Activated CD4-positive, CD25-positive, alpha-beta regulatory T cell treated with anti-CD3 and anti-CD28 coated beads, Interleukin-2, amount 50 U/mL, for 24 hours (primary cell): ENCODE results near the gene PPA2.
"Not testable (repeated sequence)": the region's sequence is repeated elsewhere in the genome, so short reads cannot be mapped to it uniquely, and the experiment has no call there.

Experiments
- ATAC-seq, 2 donors: fragments of 150-1000 bp; cut with Tn5 transposase; one replicate each; pipeline ENCODE4 v1.10.0; 2021; ENCODE audit warnings: mild to moderate bottlenecking in 1 of 2, moderate library complexity in 1 of 2

PPA2 gene

GRCh38 chr4:105458001-105458400 is 15.9 kb downstream of the PPA2 start:
- ATAC-seq, result no peak

- no peak for ATAC-seq
These were observed 17.9 kb downstream of the PPA2 start for GRCh38 chr4:105455998-105456397.

DNA sequence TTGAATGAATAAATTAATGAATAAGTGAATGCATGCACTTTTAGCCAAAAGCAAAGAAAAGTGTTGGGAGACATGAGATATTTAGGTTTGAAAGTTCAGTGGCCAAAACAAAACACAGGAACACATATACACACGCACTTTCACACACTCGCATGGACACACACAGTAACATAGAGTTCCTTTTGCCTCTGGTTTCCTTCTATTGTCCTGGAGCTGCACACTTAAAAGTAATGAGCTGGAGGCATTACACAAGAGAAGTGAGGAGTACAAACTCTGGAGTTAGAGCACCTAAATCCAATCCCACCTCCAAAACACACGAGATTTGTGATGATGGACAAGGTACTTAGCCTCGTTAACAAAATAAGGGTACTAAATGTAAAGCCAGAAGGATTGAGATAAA is 18.7 kb downstream of the PPA2 start:
- no peak for ATAC-seq

DNA sequence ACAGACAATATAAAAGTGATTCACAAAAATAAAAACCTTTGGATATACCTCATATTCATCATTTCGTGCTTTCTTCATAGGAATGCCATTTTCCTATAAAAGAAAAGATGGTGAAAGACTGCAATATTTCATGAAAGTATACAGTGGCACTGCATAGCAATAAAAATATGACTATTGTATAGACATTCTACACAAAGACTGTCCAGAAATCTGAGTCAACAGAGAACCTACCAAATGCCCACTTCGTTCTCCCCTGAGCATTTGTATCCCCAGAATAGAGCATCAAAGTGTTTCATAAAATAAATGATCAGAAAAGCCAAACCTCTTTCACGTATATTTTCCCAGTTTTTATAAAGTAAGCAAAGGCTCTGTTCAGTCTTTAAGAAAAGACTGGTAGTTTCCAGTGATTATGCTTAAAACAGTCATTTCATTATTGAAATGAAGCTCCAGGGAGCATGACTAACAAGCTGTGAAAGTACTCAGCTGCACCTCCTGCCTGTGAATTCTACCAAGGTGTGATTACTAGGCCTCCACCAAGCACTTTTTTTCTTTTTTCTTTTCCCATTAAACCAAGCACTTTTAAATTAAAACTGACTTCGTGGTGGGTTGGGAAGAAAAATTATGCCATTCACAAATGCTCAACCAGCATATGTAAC is 20.2 kb downstream of the PPA2 start:
- peak; percentile 94 to 96 for ATAC-seq

DNA sequence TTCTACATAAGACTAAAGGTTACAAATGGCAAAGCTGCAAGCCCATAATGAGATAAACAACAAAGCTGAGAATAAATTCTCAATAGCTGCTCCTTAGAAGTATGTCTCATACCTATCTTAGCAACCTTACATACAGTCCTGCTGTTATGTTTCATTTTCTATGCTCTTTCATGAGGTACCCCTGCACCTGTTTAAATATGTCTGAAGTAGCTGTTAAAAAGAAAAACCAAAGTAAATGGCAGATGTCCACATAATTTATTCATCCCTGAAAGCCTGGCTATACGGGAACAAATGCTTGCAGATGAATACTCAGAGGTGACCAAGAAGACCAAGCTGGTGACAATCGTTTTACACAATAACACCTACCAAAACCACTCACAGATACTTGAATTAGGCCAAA is 22.5 kb downstream of the PPA2 start:
- ATAC-seq, result no peak

GRCh38 chr4:105440890-105441289 is 33.0 kb downstream of the PPA2 start:
- ATAC-seq, result no peak

DNA sequence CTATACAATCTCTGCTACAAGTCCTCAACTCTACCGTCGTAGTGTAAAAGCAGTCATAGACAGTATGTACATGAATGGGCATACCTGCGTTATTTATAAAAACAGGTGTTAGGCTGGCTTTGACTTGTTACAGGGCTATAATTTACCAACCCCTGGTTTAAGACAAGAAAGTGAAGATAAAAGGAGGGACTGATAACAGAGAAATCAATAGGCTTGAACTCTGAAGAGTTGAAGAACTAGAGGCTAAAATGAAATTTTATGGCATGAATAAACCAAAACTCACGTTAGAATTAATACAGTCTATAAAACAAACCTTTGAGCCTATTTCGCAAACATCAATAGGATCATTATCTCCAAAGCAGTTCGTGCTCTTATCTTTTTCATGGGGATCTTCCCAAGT is 36.2 kb downstream of the PPA2 start:
- no peak for ATAC-seq

GRCh38 chr4:105436414-105436813 is 37.4 kb downstream of the PPA2 start:
- no peak for ATAC-seq

- peak in 1 of 2 donors; percentile 20 for ATAC-seq
These were observed 38.9 kb downstream of the PPA2 start for GRCh38 chr4:105434940-105435339.

DNA sequence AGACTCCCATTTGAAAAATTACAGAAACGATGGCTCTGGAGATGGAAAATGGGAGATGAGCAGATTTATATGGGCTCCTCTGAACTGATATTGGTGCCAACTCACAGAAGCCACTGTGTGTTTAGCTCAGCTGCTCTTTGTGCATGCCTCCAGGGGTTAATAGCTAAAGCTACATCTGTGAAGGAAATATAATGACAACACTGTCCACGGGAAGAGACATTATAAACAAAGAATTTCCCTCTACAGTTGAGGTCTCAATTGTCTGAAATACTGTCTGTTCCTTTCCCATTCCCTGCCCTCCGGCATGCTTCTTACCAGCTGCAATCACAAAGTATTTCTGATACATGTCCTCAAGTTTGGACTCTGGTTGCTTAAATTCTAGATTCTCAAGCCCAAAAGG is 40.4 kb downstream of the PPA2 start:
- ATAC-seq, result no peak

DNA sequence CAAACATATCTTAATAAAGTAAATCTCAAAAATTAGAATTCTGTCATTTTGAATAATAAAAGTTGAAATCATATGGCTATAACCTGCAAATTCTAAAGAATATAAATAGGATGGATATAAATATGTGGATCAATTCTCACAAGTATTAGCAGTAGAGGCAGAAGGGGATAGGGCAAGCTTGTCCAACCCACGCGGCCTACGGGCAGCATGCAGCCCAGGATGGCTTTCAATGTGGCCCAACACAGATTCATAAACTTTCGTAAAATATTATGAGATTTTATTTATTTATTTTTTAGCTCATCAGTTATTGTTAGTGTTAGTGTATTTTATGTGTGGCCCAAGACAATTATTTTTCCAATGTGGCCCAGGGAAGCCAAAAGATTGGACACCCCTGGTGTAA is 41.4 kb downstream of the PPA2 start:
- no peak for ATAC-seq

DNA sequence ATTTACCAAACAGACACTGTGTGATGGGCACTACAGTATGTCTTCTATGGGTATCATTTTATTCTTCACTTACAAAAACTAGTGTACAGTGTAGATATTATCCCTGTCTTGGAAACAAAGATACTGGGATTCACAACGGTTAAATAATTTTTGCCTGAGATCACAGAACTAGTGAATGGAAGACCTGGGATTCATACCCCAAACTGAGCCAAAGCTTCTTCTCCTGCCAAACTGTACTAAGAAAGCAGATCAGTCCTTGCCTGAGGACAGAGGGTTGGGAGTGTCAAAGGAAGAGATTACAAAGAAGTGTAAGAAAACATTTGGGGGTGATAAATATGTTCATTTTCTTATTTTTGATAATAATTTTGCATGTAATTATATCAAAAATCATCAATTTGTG is 43.1 kb downstream of the PPA2 start:
- no peak for ATAC-seq

GRCh38 chr4:105426187-105426897 is 47.5 kb downstream of the PPA2 start:
- ATAC-seq, result no peak

DNA sequence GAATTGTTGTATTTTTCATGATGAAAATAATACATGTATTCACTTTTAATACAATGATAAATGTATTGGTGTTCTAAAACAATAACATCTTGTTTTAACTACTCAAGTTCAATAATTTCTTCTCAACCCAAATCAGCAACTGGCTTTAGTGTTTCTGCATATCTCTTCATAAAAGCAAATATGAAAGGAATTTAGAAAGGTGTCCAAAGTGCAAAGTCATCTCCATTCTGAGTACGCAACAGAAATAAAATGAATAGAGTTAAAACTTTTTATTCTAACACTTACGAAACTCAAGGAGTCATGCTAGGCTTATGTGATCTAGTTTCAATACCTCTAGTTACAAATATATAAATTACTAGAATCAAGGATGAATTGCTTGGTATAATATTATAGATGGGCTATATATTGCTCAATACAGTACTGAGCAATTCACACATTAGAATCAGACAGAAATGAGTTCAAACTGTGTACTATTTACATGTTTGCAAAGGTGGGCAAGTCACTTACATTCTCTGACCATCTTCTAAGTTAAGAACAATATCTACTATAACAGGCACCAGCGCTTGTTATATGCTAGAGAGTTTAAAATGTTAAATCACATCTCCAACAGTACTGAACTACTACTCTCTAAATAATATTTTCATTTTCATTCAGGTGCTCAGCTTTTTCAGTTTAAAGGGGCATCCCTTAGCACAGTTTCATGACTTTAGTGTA is 51.5 kb downstream of the PPA2 start:
- ATAC-seq, result peak; percentile 81

DNA sequence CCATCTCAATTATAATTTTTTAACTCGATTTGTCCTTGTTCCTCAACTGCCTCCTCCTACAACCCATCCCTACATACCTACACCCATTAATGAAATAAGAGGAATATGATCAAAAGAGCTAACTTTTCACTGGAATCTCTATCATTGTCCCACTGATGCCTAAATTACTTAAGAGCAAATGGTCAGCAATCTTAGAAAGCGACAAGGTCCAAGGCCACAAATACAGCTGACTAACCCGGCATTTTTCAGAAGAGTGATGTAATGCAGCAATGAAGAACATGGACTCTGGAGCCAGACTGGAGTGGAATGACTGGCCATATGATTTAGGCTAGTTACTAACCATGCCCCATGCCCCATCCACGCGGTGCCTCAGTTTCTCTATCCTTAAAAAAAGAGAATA is 56.2 kb downstream of the PPA2 start:
- no peak for ATAC-seq

DNA sequence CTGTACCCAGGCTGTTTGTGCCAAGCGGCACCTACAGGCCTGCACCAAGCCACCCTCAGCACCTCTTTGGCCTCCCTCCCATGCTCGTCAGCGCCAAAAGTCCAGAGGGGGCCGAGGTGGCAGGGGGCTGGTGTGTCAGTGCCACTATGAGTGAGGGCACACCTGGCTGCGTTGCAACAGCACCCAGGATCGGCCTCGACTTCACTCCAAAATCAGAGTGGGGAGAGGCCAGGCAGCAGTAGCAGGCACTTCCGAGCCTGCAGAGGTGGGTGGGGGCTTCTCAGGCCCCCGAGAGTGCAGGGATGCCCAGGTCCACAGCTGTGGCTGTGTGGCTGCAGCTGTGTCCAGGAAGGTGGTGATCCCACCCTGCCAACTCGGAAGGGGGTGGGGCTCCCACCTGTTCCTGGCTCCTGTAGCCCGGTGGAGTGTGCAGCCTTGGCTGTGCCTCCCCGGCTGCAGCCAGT is 58.5 kb downstream of the PPA2 start:
- ATAC-seq, result no peak

- ATAC-seq, result no peak
These were observed 59.5 kb downstream of the PPA2 start for GRCh38 chr4:105414316-105414715.

GRCh38 chr4:105409135-105409534 is 64.7 kb downstream of the PPA2 start:
- ATAC-seq, result not testable (repeated sequence)

- no peak for ATAC-seq
These were observed 72.8 kb downstream of the PPA2 start for GRCh38 chr4:105400901-105401677.

DNA sequence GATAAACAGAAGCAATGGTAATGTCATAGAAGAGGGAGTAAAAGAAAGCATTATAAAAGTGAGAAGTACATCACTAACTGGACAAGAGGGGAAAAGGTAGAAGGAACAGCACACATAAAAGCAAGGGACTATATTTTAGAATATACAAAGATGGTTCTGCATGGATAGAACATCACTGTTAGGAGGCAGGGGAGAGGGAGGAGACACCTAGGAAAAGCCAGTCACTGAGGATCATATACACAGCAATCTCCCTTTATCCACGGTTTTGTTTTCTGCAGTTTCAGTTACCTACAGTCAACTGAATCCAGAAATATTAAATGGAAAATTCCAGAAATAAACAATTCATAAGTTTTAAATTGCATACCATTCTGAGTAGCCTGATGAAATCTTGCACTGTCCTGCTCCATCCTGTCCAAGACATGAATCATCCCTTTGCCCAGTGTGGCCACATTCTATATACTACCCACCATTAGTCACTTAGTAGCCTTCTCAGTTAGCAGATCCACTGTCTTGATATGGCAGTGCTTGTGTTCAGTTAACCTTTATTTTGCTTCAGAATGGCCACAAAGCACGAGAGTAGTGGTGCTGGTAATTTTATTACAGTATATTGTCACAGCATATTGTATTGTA is 74.2 kb downstream of the PPA2 start:
- no peak for ATAC-seq

GRCh38 chr4:105392858-105393257 is 81.0 kb downstream of the PPA2 start:
- ATAC-seq, result no peak

DNA sequence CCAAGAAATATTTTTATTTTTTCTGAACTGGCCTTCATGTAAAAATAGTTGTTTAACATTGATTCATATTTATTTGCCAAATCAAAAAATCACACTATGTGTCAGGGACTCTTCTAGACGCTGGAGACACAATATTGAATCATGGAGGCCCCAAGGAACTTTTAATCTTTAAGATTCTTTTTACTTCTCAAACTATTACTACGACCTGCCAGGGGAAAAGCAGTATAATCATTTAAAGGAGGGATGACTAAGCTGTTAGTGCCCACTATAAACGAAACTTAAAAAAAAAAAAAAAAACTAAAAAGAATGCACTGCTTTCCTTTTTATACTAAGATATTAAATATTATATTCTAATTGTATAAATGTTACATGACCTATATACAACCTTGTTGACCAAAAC is 84.7 kb downstream of the PPA2 start:
- ATAC-seq, result peak; percentile 44 to 56

DNA sequence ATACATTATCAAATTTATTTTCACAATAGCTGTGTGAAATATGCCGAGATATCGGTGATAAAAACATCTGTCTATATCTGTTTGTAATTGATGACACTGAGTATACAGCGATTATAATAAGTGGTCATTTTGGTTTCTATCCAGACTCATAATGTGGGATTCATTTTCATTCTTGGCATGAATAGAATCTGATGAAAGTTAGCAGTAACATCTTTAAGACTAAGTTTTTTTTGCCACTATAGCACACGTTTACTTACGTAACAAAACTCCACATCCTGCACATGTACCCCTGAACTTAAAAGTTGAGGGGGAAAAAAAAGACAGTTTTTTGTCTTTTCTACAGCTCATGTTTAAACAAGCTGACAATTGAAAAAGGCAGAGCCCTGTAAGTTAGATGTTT is 86.4 kb downstream of the PPA2 start:
- ATAC-seq, result no peak
